GM12801 (cell line): ENCODE measurements around the gene CLEC1A.

Experiments used
- CTCF ChIP-seq: IDR thresholded peaks from one replicate; pipeline ENCODE4 v1.5.1; 2011; ENCODE audit warnings: control low read depth; ENCODE audit not compliant: insufficient read length; ENCODE audit errors: extremely low read depth

CLEC1A gene

GRCh38 chr12:10069976-10070375 lies 28.8 kb downstream of the CLEC1A start:
- no peak for TF ChIP-seq CTCF

GRCh38 chr12:10069099-10069498 lies 29.7 kb downstream of the CLEC1A start:
- TF ChIP-seq CTCF, result no peak

GRCh38 chr12:10068644-10069043 lies 30.1 kb downstream of the CLEC1A start:
- TF ChIP-seq CTCF, result no peak

DNA sequence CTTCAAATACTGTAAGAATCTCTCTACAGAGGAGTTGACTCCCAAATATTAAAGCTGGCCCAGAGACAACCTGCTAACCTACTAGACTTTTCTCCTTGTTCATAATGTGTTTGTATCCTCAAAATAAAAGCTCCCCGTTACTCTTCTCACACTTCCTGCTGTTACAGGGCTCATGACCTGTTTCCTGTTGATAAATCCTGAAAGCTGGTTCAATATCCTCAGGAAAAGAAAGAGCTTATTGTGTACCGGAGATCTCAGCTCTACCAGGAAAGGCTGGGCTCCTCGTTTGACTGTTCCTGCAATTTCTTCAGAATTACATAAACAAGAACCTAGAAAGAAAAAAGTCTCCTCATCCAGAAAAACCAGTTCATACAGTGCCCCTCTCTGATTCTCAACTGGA lies 30.8 kb downstream of the CLEC1A start:
- no peak for TF ChIP-seq CTCF

- TF ChIP-seq CTCF, result no peak
Observed at GRCh38 chr12:10067264-10067663, 31.5 kb downstream of the CLEC1A start.

DNA sequence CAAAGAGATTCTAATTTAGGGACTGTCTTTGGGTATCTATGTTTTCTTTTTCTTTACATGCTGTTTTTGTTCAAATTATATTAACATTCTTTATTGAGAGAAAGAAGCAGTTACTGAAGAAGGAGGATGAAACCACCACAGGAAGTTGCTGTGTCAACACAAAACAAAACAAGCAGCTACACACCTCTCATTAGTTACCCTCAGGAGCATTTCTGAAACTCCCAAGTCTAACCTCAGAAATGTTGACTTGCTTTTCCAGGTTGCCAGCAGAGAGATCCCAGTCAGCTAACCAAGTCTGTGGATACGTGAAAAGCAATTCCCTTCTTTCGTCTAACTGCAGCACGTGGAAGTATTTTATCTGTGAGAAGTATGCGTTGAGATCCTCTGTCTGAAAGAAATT lies 33.5 kb downstream of the CLEC1A start:
- TF ChIP-seq CTCF, result no peak

DNA sequence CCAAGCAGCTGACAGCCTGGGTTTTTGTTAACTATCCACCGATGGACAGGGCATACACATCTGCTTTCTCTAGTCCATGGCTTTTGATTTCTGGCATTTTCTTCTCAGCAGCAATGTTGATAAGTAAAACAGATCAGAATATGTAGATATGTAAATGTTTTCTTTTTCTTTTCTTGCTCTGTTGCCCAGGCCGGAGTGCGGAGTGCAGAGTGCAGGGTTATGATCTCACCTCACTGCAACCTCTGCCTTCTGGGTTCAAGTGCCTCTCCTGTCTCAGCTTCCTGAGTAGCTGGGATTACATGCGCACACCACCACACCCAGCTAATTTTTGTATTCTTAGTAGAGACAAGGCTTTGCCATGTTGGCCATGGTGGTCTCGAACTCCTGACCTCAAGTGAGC lies 40.4 kb downstream of the CLEC1A start:
- TF ChIP-seq CTCF, result no peak
